Mucosa of rectum (tissue), 2 donors: Measurements from ENCODE around the gene P2RY6.

Experiments used
- H3K27ac ChIP-seq, 2 donors: one replicate each; pipeline ENCODE4 v1.7.0; 2013; ENCODE audit warnings: inconsistent platforms in 2 of 2, low read depth in 2 of 2, low read length in 2 of 2
- H3K27me3 ChIP-seq, 2 donors: one replicate each; pipeline ENCODE4 v1.7.0; 2013; ENCODE audit warnings: low read length in 2 of 2; ENCODE audit not compliant: control insufficient read depth in 2 of 2, insufficient read depth in 2 of 2
- H3K36me3 ChIP-seq, 2 donors: one replicate each; pipeline ENCODE4 v1.7.0; 2013; ENCODE audit warnings: low read length in 2 of 2; ENCODE audit not compliant: control insufficient read depth in 2 of 2, insufficient read depth in 2 of 2
- H3K4me1 ChIP-seq, 2 donors: one replicate each; pipeline ENCODE4 v1.7.0; 2013; ENCODE audit warnings: low read length in 2 of 2, mild to moderate bottlenecking in 1 of 2; ENCODE audit not compliant: control insufficient read depth in 2 of 2, insufficient read depth in 2 of 2
- H3K4me3 ChIP-seq, 2 donors: one replicate each; pipeline ENCODE4 v1.7.0; 2013; ENCODE audit warnings: low read length in 2 of 2
- H3K9ac ChIP-seq, 2 donors: one replicate each; pipeline ENCODE4 v1.7.0; 2013; ENCODE audit warnings: low read length in 2 of 2, low read depth in 1 of 2, mild to moderate bottlenecking in 1 of 2
- H3K9me3 ChIP-seq, 2 donors: one replicate each; pipeline ENCODE4 v1.7.0; 2013; ENCODE audit warnings: low read length in 2 of 2; ENCODE audit not compliant: control insufficient read depth in 2 of 2
- donor health status: healthy.
- donor health status: Normal muscosa, but diverticular disease.

Gene P2RY6

DNA sequence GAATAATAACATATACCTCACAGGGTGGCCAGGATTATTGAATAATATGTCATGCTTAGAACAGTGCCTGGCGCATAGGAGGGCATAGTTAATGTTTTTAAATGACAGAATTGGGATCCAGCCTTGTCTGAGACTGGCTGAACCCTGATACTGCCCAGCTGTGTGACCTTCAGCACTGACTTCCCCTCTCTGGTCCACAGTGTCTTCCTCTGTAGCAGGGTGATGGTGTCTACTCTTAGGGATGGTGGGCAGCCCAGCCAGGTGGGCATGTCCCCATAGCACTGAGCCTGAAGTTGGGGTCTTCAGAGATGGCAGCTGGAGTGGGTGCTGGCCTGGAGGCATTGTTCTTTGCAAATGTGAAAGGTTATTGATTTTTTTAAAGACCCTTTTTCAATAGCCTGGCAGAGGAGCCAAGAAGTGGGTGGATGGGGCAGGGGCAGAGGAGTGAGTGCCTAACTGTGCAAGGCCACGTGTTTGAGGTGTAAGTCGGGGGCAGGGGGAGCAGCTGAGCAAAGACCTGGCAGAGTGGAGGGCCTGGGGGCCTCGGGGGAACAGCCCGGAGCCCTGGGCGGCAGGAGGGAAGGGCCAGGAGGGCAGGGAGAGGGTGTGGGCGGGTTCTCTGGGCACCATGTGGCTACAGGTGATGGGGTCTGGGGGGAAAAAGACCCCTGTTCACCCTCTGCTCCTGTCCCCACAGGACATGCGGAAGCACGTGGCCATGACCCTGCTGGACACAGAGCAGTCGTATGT is 74.2 kb downstream of the P2RY6 start:
- Histone ChIP-seq H3K4me3 (no peak overlapping the region), H3K27ac (no peak overlapping the region), H3K4me1 (peaks cover 0 to 5% of the 10 kb centered on the region in 2 donors), H3K36me3 (no peaks in the 10 kb centered on the region), H3K27me3 (no peaks in the 10 kb centered on the region), H3K9me3 (no peaks in the 10 kb centered on the region), H3K9ac (no peak overlapping the region)

- Histone ChIP-seq H3K4me1 (peaks cover 0 to 5% of the 10 kb centered on the region in 2 donors), H3K27me3 (no peaks in the 10 kb centered on the region), H3K36me3 (no peaks in the 10 kb centered on the region), H3K9me3 (no peaks in the 10 kb centered on the region), H3K9ac (no peak overlapping the region), H3K27ac (no peak overlapping the region), H3K4me3 (no peak overlapping the region)
These were observed 74.9 kb downstream of the P2RY6 start for GRCh38 chr11:73347067-73347466.
